GM12892 (cell line): ENCODE results near the gene SPATA31D3.

Experiments used
- POLR2A ChIP-seq: IDR thresholded peaks from 2 replicates; pipeline ENCODE4 v1.6.1; 2011; ENCODE audit warnings: low read depth, low read length, control low read depth
- POLR2AphosphoS5 ChIP-seq: IDR thresholded peaks from 2 replicates; pipeline ENCODE4 v1.6.1; 2011; ENCODE audit warnings: low read depth, low read length, control low read depth
- TAF1 ChIP-seq: IDR thresholded peaks from 2 replicates; pipeline ENCODE4 v1.6.1; 2011; ENCODE audit warnings: low read depth, mild to moderate bottlenecking, control low read depth, low read length, borderline replicate concordance

GRCh38 chr9:81898851-81899250 is 44.4 kb upstream of the SPATA31D3 start:
- TF ChIP-seq POLR2AphosphoS5 (no peak), POLR2A (no peak), TAF1 (no peak)
